Measurements from ENCODE around the gene SLC25A28. TPM values are rescaled to one million over a fixed set of nuclear protein-coding genes. Genes with fewer than 3 reads are reported as not detected.

The SLC25A28 gene
- total and polyA plus RNA-seq, 3 donors from 2014 or later, result 58.2 to 202 (median 89.3) TPM

DNA sequence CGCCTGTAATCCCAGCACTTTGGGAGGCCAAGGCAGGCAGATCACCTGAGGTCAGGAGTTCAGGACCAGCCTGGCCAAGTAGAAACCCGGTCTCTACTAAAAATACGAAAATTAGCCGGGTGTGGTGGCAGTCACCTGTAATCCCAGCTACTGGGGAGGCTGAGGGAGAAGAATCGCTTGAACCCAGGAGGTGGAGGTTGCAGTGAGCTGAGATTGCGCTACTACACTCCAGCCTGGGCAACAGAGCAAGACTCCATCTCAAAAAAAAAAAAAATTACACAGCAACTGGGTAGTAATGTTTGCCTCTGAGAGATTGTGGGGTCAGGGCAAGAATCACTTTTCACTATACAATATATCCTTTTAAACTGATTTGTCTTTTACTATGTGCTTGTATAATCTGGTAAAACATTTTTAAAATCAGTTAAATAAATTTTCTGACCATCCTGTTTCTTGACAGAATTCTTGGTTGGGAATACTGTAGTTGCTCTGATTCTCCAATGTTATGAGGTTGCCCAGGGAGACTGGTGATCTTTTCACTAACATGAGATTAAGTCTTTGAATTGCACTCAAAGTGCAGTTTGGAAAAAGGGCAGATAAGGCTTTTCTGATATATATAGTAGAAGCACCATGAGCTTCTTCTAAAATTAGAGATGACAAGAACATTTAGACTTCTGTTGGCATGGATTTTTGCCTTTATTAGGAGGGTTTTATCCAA is 40.6 kb upstream of the SLC25A28 start:
- TF ChIP-seq CTCF (IDR thresholded peaks at IDR 0.05) (no peak), POLR2A (IDR thresholded peaks at IDR 0.05) (no peak)
- 64 to 87% methylated on average over 6 of the region's 6 CpGs for WGBS, 2 donors
- no peaks in the 10 kb centered on the region for H3K9me3 ChIP-seq
- no peak overlapping the region for H3K4me3 ChIP-seq
- H3K27ac ChIP-seq, result no peak overlapping the region
- H3K4me1 ChIP-seq, result no peaks in the 10 kb centered on the region
- no peaks in the 10 kb centered on the region for H3K27me3 ChIP-seq
- intact Hi-C loops (cut with DNase I; ENCODE audit: low total_unique reads), result no loop called here
- DNase-seq, result no peak
- no peaks in the 10 kb centered on the region for H3K36me3 ChIP-seq (ENCODE audit: low read depth, missing control alignments)

- Histone ChIP-seq H3K27ac (peak overlapping the region in 1 of 2 donors; percentile 51), H3K4me1 (no peaks in the 10 kb centered on the region), H3K36me3 (ENCODE audit: low read depth, missing control alignments) (no peaks in the 10 kb centered on the region), H3K9me3 (no peaks in the 10 kb centered on the region), H3K27me3 (no peaks in the 10 kb centered on the region), H3K4me3 (peak overlapping the region; percentile 77 to 86)
- TF ChIP-seq POLR2A (IDR thresholded peaks at IDR 0.05) (no peak), CTCF (IDR thresholded peaks at IDR 0.05) (no peak)
- peak; percentile 15 for DNase-seq
- intact Hi-C loops (cut with DNase I; ENCODE audit: low total_unique reads), result no loop called here
- 6 to 12% methylated on average over 10 of the region's 10 CpGs for WGBS, 2 donors
These were observed 39.7 kb upstream of the SLC25A28 start for GRCh38 chr10:99659868-99660366.

- TF ChIP-seq CTCF (IDR thresholded peaks at IDR 0.05) (peak in 2 of 3 experiments; percentile 47 to 51), POLR2A (IDR thresholded peaks at IDR 0.05) (no peak)
These were observed 39.0 kb upstream of the SLC25A28 start, which contains the start of gene ENTPD7 for GRCh38 chr10:99659031-99659867. TSS of gene ENTPD7 (plus strand) at chr10:99659509. CDS start at chr10:99659957, 448 bp downstream.

GRCh38 chr10:99658622-99659030 is 38.4 kb upstream of the SLC25A28 start:
- intact Hi-C loops (cut with DNase I; ENCODE audit: low total_unique reads), result no loop called here

More at GRCh38 chr10:99659031-99659867, 39.0 kb upstream of the SLC25A28 start, which contains the start of gene ENTPD7:
- no peaks in the 10 kb centered on the region for H3K27me3 ChIP-seq
- intact Hi-C loops (cut with DNase I; ENCODE audit: low total_unique reads), result no loop called here
- no peaks in the 10 kb centered on the region for H3K36me3 ChIP-seq (ENCODE audit: low read depth, missing control alignments)
- H3K9me3 ChIP-seq, result no peaks in the 10 kb centered on the region
- H3K4me3 ChIP-seq, result peak within 1 kb of the TSS; percentile 77 to 86
- WGBS, 2 donors, result 0% methylated on average over 17 to 65 of the region's 71 CpGs
- H3K27ac ChIP-seq, result peak within 1 kb of the TSS; percentile 14 to 51
- no peaks in the 10 kb centered on the region for H3K4me1 ChIP-seq
- DNase-seq, result peak; percentile 96

More at GRCh38 chr10:99658622-99659030, 38.4 kb upstream of the SLC25A28 start:
- H3K27me3 ChIP-seq, result no peaks in the 10 kb centered on the region
- H3K4me3 ChIP-seq, result peak overlapping the region; percentile 77 to 86
- no peaks in the 10 kb centered on the region for H3K4me1 ChIP-seq
- peak; percentile 67 for DNase-seq
- H3K27ac ChIP-seq, result no peak overlapping the region
- WGBS, 2 donors, result 3 to 8% methylated on average over 24 of the region's 24 CpGs
- H3K36me3 ChIP-seq (ENCODE audit: low read depth, missing control alignments), result no peaks in the 10 kb centered on the region
- TF ChIP-seq POLR2A (IDR thresholded peaks at IDR 0.05) (no peak), CTCF (IDR thresholded peaks at IDR 0.05) (no peak)
- no peaks in the 10 kb centered on the region for H3K9me3 ChIP-seq

All from testis (tissue), 3 donors.